Measurements from ENCODE around the gene CD81.

The CD81 gene

DNA sequence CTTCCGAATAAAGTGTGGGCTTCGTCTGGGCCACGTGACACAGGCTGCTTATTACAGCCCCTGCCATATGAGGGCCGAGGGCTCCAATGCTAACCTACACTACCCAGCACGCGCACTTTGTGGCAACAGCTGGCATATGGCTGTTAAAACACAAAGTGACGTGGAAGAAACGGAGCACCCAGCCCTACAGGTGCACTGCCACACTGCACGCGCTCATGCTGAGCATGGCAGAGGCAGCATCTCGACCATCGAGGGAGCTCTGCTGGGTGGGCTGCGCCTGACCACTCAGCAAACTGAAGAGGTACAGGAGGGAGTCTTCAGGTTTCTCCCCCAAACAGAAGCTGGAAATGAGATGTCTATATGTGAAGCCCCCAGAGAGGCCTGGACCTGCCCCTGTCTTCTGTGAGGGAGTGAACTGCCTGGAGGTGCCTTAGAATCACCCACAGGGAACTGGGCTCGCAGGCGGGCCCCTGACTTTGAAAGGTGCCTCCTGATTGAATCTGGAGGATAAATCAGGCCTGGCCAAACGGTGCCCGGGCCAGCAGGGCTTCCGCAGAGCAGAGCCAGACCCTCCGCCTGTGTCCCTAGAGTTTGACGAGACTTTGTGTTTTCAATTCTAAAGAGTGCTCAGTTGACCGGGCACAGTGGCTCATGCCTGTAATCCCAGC, 41.7 kb downstream of the CD81 start:
- H3K4me3 ChIP-seq (ENCODE audit: low read depth, low read length), result no peak overlapping the region
- TF ChIP-seq, protein P1, sequence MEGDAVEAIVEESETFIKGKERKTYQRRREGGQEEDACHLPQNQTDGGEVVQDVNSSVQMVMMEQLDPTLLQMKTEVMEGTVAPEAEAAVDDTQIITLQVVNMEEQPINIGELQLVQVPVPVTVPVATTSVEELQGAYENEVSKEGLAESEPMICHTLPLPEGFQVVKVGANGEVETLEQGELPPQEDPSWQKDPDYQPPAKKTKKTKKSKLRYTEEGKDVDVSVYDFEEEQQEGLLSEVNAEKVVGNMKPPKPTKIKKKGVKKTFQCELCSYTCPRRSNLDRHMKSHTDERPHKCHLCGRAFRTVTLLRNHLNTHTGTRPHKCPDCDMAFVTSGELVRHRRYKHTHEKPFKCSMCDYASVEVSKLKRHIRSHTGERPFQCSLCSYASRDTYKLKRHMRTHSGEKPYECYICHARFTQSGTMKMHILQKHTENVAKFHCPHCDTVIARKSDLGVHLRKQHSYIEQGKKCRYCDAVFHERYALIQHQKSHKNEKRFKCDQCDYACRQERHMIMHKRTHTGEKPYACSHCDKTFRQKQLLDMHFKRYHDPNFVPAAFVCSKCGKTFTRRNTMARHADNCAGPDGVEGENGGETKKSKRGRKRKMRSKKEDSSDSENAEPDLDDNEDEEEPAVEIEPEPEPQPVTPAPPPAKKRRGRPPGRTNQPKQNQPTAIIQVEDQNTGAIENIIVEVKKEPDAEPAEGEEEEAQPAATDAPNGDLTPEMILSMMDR (IDR thresholded peaks at IDR 0.05; ENCODE audit: low read depth, low read length), result no peak

GRCh38 chr11:2419638-2420501, 42.8 kb downstream of the CD81 start:
- no peak overlapping the region for H3K4me3 ChIP-seq (ENCODE audit: low read depth, low read length)
- TF ChIP-seq, protein P1 (IDR thresholded peaks at IDR 0.05; ENCODE audit: low read depth, low read length), result peak; percentile 81

GRCh38 chr11:2420502-2421225, 43.6 kb downstream of the CD81 start:
- TF ChIP-seq, protein P1 (IDR thresholded peaks at IDR 0.05; ENCODE audit: low read depth, low read length), result peak; percentile 92
- no peak overlapping the region for H3K4me3 ChIP-seq (ENCODE audit: low read depth, low read length)

GRCh38 chr11:2421226-2421994, 44.3 kb downstream of the CD81 start:
- H3K4me3 ChIP-seq (ENCODE audit: low read depth, low read length), result no peak overlapping the region
- TF ChIP-seq, protein P1 (IDR thresholded peaks at IDR 0.05; ENCODE audit: low read depth, low read length), result no peak

- TF ChIP-seq, protein P1 (IDR thresholded peaks at IDR 0.05; ENCODE audit: low read depth, low read length), result no peak
- no peak overlapping the region for H3K4me3 ChIP-seq (ENCODE audit: low read depth, low read length)
These were observed 44.9 kb downstream of the CD81 start for GRCh38 chr11:2421996-2422395.

DNA sequence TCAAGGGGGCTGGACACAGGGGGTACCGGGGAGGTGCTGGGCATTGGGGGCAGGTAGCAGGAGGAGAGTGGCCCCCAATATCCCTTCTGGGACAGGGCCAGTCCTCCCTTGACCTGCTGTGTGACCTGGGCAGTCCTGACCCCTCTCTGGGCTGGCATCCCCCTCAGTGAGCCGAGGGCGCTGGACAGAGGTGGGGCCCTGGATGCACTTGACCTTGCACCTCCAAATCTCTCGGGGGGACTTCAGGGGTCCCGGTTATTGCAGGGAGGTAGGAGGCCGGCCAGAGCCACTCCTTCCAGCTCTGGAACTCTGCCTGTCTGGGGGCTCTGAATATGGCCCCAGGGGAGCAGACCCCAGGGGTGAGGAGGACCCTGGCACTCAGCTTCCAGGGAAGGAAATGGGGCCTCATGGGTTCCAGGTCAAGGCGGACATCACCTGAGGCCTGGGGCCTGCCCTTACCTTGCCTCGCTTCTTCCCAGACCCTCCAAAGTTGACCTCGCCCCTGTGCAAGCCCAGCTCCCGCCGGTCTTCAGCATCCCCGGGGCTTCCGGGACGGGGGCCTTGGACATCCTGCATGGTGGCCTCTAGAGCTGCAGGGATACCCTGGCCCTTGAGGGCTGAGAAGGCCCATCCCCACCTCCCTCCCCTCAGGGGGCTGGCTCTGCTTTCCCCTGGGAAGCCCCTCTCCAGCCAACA, 45.5 kb downstream of the CD81 start:
- TF ChIP-seq, protein P1 (IDR thresholded peaks at IDR 0.05; ENCODE audit: low read depth, low read length), result no peak
- H3K4me3 ChIP-seq (ENCODE audit: low read depth, low read length), result no peak overlapping the region

All from WI38 (cell line).